ENCODE data around the gene BST1.
A peak's percentile ranks its signal among the peaks of the same experiment; 100 is the strongest.

BST1 gene

DNA sequence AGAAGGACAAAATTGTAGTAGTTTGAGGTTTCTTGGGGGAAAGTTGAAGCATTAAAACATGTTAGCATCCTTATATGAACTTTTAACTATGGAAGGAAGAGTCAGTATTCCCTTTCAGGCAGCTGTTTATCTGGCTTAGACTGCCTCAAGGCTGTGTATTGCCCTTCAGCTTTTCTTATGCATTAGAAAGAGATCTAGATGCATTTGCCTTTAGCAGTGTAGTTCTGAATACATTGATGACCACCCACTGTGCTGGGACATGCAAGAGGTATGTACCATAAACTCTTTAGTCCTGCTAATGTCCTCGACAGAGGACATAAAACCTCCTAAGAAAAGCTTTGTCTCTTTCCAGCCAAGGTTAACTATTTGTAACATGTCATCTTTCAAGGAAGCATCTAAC is 18.4 kb upstream of the BST1 start:
- no peak overlapping the region for H3K4me3 ChIP-seq (ENCODE audit: insufficient read depth in 1 of 2, low read depth in 1 of 2, low read length in 2 of 2)
- peak overlapping the region; percentile 16 for H3K27ac ChIP-seq (ENCODE audit: low read length, poor library complexity, severe bottlenecking)
- 84% methylated on average over 1 of the region's 1 CpG for WGBS
- no peak overlapping the region for H3K4ac ChIP-seq (ENCODE audit: low read depth in 1 of 2, low read length in 2 of 2)
- no peak overlapping the region for H3K4me2 ChIP-seq (ENCODE audit: low read length, poor library complexity, severe bottlenecking)
- no peak overlapping the region for H2BK15ac ChIP-seq (ENCODE audit: low read depth, poor library complexity, severe bottlenecking)
- H3K79me1 ChIP-seq (replicated peaks; ENCODE audit: low read length, poor library complexity, severe bottlenecking), result peaks cover 7% of the 10 kb centered on the region
- H4K91ac ChIP-seq (ENCODE audit: low read length), result no peak overlapping the region
- no peak overlapping the region for H2AK5ac ChIP-seq (ENCODE audit: low read length, severe bottlenecking)
- peaks cover 2% of the 10 kb centered on the region for H3K4me1 ChIP-seq (ENCODE audit: control insufficient read depth, insufficient read depth, low read depth, low read length)
- DNase-seq, result no peak
- no peak overlapping the region for H2BK120ac ChIP-seq (ENCODE audit: low read depth, low read length)
- H3K9ac ChIP-seq (ENCODE audit: low read length), result no peak overlapping the region
- no peak overlapping the region for H3K14ac ChIP-seq (ENCODE audit: low read length in 2 of 2)
- H2AFZ ChIP-seq (ENCODE audit: low read depth, low read length), result no peak overlapping the region
- no peak overlapping the region for H4K8ac ChIP-seq (ENCODE audit: low read length)
- H3K18ac ChIP-seq (ENCODE audit: low read depth in 1 of 2, low read length in 2 of 2), result peak overlapping the region in 1 of 2 experiments; percentile 54
- no peaks in the 10 kb centered on the region for H3K27me3 ChIP-seq (ENCODE audit: control insufficient read depth in 1 of 2, insufficient read depth in 1 of 2, low read length in 2 of 2)
- H3K36me3 ChIP-seq (ENCODE audit: control insufficient read depth in 1 of 2, insufficient read depth in 2 of 2, low read depth in 1 of 2, low read length in 2 of 2), result peaks cover 3 to 39% of the 10 kb centered on the region in 2 experiments
- no peaks in the 10 kb centered on the region for H3K9me3 ChIP-seq (ENCODE audit: control insufficient read depth, low read length)
- H2BK12ac ChIP-seq (ENCODE audit: low read length in 2 of 2), result peak overlapping the region in 1 of 2 experiments; percentile 39
- H2BK5ac ChIP-seq (ENCODE audit: low read depth, low read length, poor library complexity, severe bottlenecking), result no peak overlapping the region
- no peak overlapping the region for H3K23ac ChIP-seq (ENCODE audit: low read length in 2 of 2)

DNA sequence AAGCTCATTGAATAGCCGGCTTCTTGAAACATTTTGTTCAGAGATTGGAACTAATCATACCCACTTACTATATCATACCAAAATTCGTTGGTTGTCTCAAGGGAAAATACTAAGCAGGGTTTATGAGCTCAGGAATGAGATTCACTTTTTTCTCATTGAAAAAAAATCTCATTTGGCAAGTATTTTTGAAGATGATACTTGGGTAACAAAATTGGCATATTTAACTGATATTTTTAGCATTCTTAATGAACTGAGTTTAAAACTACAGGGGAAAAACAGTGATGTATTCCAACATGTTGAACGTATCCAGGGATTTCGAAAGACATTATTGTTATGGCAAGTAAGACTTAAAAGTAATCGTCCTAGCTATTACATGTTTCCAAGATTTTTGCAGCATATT is 14.8 kb upstream of the BST1 start:
- peaks cover 3 to 39% of the 10 kb centered on the region in 2 experiments for H3K36me3 ChIP-seq (ENCODE audit: control insufficient read depth in 1 of 2, insufficient read depth in 2 of 2, low read depth in 1 of 2, low read length in 2 of 2)
- no peak for DNase-seq
- H3K79me1 ChIP-seq (replicated peaks; ENCODE audit: low read length, poor library complexity, severe bottlenecking), result peaks cover 7% of the 10 kb centered on the region
- H3K9me3 ChIP-seq (ENCODE audit: control insufficient read depth, low read length), result no peaks in the 10 kb centered on the region
- H4K8ac ChIP-seq (ENCODE audit: low read length), result no peak overlapping the region
- H3K9ac ChIP-seq (ENCODE audit: low read length), result peak overlapping the region; percentile 47
- H3K4me3 ChIP-seq (ENCODE audit: insufficient read depth in 1 of 2, low read depth in 1 of 2, low read length in 2 of 2), result no peak overlapping the region
- no peak overlapping the region for H2BK120ac ChIP-seq (ENCODE audit: low read depth, low read length)
- no peak overlapping the region for H3K23ac ChIP-seq (ENCODE audit: low read length in 2 of 2)
- H3K27me3 ChIP-seq (ENCODE audit: control insufficient read depth in 1 of 2, insufficient read depth in 1 of 2, low read length in 2 of 2), result no peaks in the 10 kb centered on the region
- H3K4ac ChIP-seq (ENCODE audit: low read depth in 1 of 2, low read length in 2 of 2), result no peak overlapping the region
- H3K14ac ChIP-seq (ENCODE audit: low read length in 2 of 2), result no peak overlapping the region
- H3K27ac ChIP-seq (ENCODE audit: low read length, poor library complexity, severe bottlenecking), result no peak overlapping the region
- no peak overlapping the region for H2AK5ac ChIP-seq (ENCODE audit: low read length, severe bottlenecking)
- peaks cover 4% of the 10 kb centered on the region for H3K4me1 ChIP-seq (ENCODE audit: control insufficient read depth, insufficient read depth, low read depth, low read length)
- H2BK5ac ChIP-seq (ENCODE audit: low read depth, low read length, poor library complexity, severe bottlenecking), result no peak overlapping the region
- no peak overlapping the region for H2BK12ac ChIP-seq (ENCODE audit: low read length in 2 of 2)
- no peak overlapping the region for H4K91ac ChIP-seq (ENCODE audit: low read length)
- H2BK15ac ChIP-seq (ENCODE audit: low read depth, poor library complexity, severe bottlenecking), result no peak overlapping the region
- 94% methylated on average over 3 of the region's 5 CpGs for WGBS
- no peak overlapping the region for H3K18ac ChIP-seq (ENCODE audit: low read depth in 1 of 2, low read length in 2 of 2)
- H2AFZ ChIP-seq (ENCODE audit: low read depth, low read length), result no peak overlapping the region
- no peak overlapping the region for H3K4me2 ChIP-seq (ENCODE audit: low read length, poor library complexity, severe bottlenecking)

DNA sequence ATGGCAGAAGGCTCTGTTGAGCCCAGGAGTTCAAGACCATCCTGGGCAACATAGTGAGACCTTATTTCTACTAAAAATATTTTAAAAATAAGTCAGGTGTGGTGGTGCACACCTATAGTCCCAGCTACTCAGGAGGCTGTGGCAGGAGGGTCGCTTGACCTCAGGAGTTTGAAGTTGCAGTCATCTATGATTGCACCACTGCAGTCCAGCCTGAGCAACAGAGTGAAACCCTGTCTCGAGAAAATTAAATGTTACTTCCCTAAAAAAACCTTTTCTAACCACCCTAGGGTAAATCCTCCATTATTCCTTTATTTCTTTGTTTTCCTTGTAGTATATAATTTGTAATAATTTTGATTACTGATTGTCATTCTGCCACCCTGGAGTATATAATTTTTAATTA is 13.3 kb upstream of the BST1 start:
- H2AFZ ChIP-seq (ENCODE audit: low read depth, low read length), result no peak overlapping the region
- H4K91ac ChIP-seq (ENCODE audit: low read length), result no peak overlapping the region
- peaks cover 10% of the 10 kb centered on the region for H3K79me1 ChIP-seq (replicated peaks; ENCODE audit: low read length, poor library complexity, severe bottlenecking)
- peak overlapping the region; percentile 46 for H2BK5ac ChIP-seq (ENCODE audit: low read depth, low read length, poor library complexity, severe bottlenecking)
- peak overlapping the region; percentile 89 for H2BK15ac ChIP-seq (ENCODE audit: low read depth, poor library complexity, severe bottlenecking)
- H2AK5ac ChIP-seq (ENCODE audit: low read length, severe bottlenecking), result peak overlapping the region; percentile 99
- no peak overlapping the region for H2BK12ac ChIP-seq (ENCODE audit: low read length in 2 of 2)
- H3K9me3 ChIP-seq (ENCODE audit: control insufficient read depth, low read length), result no peaks in the 10 kb centered on the region
- no peak overlapping the region for H3K18ac ChIP-seq (ENCODE audit: low read depth in 1 of 2, low read length in 2 of 2)
- H2BK120ac ChIP-seq (ENCODE audit: low read depth, low read length), result no peak overlapping the region
- H3K4ac ChIP-seq (ENCODE audit: low read depth in 1 of 2, low read length in 2 of 2), result no peak overlapping the region
- no peaks in the 10 kb centered on the region for H3K27me3 ChIP-seq (ENCODE audit: control insufficient read depth in 1 of 2, insufficient read depth in 1 of 2, low read length in 2 of 2)
- H3K36me3 ChIP-seq (ENCODE audit: control insufficient read depth in 1 of 2, insufficient read depth in 2 of 2, low read depth in 1 of 2, low read length in 2 of 2), result peaks cover 3 to 35% of the 10 kb centered on the region in 2 experiments
- 100% methylated on average over 1 of the region's 2 CpGs for WGBS
- no peak overlapping the region for H3K14ac ChIP-seq (ENCODE audit: low read length in 2 of 2)
- H3K9ac ChIP-seq (ENCODE audit: low read length), result peak overlapping the region; percentile 46
- peak overlapping the region; percentile 89 for H3K27ac ChIP-seq (ENCODE audit: low read length, poor library complexity, severe bottlenecking)
- no peak overlapping the region for H3K4me3 ChIP-seq (ENCODE audit: insufficient read depth in 1 of 2, low read depth in 1 of 2, low read length in 2 of 2)
- H3K23ac ChIP-seq (ENCODE audit: low read length in 2 of 2), result no peak overlapping the region
- H3K4me1 ChIP-seq (ENCODE audit: control insufficient read depth, insufficient read depth, low read depth, low read length), result peaks cover 4% of the 10 kb centered on the region
- peak; percentile 37 for DNase-seq
- no peak overlapping the region for H3K4me2 ChIP-seq (ENCODE audit: low read length, poor library complexity, severe bottlenecking)
- no peak overlapping the region for H4K8ac ChIP-seq (ENCODE audit: low read length)

DNA sequence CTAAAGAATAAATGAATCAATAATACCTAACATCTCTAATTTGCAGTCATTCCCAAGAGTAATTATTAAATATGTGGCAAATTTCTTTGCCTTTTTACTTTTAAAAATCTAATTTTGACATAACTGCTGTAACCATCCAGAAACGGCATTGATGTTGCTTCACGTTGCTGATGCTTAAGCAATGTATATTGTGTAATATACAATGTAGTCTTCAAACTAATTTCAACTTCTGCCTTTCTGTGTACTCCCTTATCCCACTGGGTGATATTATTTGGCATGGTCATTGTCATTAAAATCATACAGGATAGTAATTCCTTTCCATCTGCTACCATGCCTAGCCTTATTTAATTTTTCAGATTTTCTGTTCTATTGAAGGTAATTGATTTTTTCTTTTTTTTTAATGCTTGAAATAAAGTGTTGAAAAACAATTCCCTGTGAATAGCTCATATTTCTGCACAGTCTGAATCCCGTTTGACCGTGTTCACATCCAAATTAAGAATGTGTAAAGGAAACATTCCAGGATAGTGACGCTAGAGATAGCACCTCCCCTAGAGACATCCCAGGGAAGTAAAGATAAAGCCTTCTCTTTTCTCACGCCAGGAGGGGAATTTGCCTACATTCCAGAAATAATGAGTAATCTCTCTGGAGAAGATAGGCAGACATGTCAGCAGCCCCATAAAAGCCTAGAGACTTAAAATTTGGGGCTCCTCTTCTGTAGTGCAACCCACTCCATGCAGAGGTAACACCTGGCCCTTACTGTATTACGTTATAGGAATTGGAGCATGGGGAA is 12.7 kb upstream of the BST1 start:
- Histone ChIP-seq H2BK12ac (ENCODE audit: low read length in 2 of 2) (no peak overlapping the region), H2BK15ac (ENCODE audit: low read depth, poor library complexity, severe bottlenecking) (no peak overlapping the region), H2AFZ (ENCODE audit: low read depth, low read length) (no peak overlapping the region), H2AK5ac (ENCODE audit: low read length, severe bottlenecking) (peak overlapping the region; percentile 85), H3K23ac (ENCODE audit: low read length in 2 of 2) (no peak overlapping the region), H2BK120ac (ENCODE audit: low read depth, low read length) (no peak overlapping the region), H3K18ac (ENCODE audit: low read depth in 1 of 2, low read length in 2 of 2) (no peak overlapping the region), H3K36me3 (ENCODE audit: control insufficient read depth in 1 of 2, insufficient read depth in 2 of 2, low read depth in 1 of 2, low read length in 2 of 2) (peaks cover 3 to 29% of the 10 kb centered on the region in 2 experiments), H3K4me2 (ENCODE audit: low read length, poor library complexity, severe bottlenecking) (no peak overlapping the region), H2BK5ac (ENCODE audit: low read depth, low read length, poor library complexity, severe bottlenecking) (peak overlapping the region; percentile 95), H3K9me3 (ENCODE audit: control insufficient read depth, low read length) (no peaks in the 10 kb centered on the region), H3K9ac (ENCODE audit: low read length) (peak overlapping the region; percentile 75), H4K91ac (ENCODE audit: low read length) (no peak overlapping the region), H3K4ac (ENCODE audit: low read depth in 1 of 2, low read length in 2 of 2) (no peak overlapping the region), H3K4me3 (ENCODE audit: insufficient read depth in 1 of 2, low read depth in 1 of 2, low read length in 2 of 2) (no peak overlapping the region), H3K14ac (ENCODE audit: low read length in 2 of 2) (no peak overlapping the region), H4K8ac (ENCODE audit: low read length) (no peak overlapping the region), H3K79me1 (replicated peaks; ENCODE audit: low read length, poor library complexity, severe bottlenecking) (peaks cover 6% of the 10 kb centered on the region), H3K4me1 (ENCODE audit: control insufficient read depth, insufficient read depth, low read depth, low read length) (peaks cover 4% of the 10 kb centered on the region), H3K27ac (ENCODE audit: low read length, poor library complexity, severe bottlenecking) (peak overlapping the region; percentile 98), H3K27me3 (ENCODE audit: control insufficient read depth in 1 of 2, insufficient read depth in 1 of 2, low read length in 2 of 2) (no peaks in the 10 kb centered on the region)
- DNase-seq, result peak; percentile 97
- WGBS, result 0% methylated on average over 5 of the region's 7 CpGs

Measured in mesenchymal stem cell (in vitro differentiated cells and primary cell).